Hematopoietic multipotent progenitor cell treated with erythropoietin and hydrocortisone succinate and interleukin-3 and kit ligand, for 6 days (in vitro differentiated cells): ENCODE measurements around the gene OBP2A.
"Not testable (repeated sequence)": the region's sequence is repeated elsewhere in the genome, so short reads cannot be mapped to it uniquely, and the experiment has no call there.

Experiments
- DNase-seq: peaks from one replicate; pipeline ENCODE4 v3.0.0-alpha.2; 2015

Gene OBP2A

DNA sequence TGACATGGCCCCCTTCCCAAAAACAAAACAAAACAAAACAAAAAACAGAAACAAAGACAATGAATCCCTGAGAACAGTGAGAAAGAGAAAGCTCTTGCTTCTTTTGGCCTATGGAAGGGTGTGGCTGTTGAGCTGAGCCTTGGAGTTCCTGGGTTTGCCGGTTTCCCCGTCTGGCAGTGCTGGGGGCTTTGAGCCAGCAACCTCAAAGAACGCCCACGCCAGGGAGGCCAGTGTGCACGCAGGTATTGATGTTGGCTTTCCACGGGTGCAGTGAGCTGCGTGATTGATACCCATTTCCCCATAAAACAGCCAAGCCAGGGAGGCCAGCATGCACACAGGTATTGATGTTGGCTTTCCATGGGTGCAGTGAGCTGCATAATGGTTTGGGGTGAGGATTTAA is 33.0 kb upstream of the OBP2A start:
- no peak for DNase-seq

DNA sequence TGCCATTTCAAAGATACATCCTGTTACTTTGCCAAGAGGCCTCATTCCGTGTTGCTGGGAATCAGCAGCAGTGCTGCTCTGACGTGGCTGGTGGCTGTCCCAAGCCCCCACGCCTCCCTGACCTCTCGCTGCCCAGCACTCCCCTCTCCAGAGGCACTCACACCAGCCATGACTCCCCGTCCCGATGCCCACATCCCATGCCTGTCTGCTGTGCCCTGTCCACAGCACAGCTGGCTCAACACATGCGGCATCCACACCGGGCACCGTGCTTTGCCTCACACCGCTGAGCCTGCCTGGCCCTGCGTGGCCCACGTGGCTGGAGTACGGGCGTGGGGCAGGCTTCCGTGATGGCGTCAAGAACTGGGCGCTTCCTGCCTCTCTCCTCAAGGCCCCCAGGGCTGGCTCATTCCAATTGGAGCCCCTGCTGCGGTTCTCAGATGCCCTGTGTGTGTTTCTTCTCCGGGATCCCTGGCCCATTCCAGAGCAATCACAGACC is 32.5 kb upstream of the OBP2A start:
- DNase-seq: no peak

GRCh38 chr9:135513906-135514305 is 32.0 kb upstream of the OBP2A start:
- DNase-seq: not testable (repeated sequence)

DNA sequence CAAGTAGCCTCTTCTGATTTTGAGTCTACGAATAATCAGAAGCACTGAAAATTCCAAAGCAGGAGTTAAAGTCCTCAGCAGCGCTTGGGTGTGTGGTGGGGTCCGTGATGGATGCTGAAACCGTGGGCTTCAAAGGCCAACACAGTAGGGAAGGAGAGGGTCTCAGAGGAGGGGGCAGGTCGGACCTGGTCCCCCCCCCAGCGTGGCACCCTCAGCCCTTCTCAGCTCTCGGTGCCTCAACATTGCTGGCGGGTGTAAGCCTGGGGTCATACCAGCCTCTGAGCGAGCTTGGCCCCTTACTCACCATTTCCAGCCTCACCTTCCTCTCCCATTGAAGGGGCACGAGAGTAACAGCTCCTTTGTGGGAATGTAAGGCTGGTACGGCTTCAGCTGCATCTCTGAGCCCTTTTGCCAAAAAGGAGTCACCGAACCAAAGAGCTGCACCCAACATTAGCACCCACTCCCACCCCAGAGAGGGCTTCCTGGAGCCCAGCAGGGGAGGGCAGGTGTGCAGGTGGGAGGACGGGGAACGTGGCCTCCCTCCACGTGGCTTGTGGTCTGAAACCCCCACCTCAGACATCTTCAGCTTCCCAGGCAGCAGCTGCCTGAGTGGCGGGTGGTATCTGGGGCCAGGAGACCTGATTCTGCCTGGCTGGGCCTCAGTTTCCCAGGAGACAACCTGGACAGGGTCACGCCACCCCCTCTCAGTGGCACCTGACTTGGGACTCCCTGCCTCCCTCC is 31.4 kb upstream of the OBP2A start:
- no peak for DNase-seq

DNA sequence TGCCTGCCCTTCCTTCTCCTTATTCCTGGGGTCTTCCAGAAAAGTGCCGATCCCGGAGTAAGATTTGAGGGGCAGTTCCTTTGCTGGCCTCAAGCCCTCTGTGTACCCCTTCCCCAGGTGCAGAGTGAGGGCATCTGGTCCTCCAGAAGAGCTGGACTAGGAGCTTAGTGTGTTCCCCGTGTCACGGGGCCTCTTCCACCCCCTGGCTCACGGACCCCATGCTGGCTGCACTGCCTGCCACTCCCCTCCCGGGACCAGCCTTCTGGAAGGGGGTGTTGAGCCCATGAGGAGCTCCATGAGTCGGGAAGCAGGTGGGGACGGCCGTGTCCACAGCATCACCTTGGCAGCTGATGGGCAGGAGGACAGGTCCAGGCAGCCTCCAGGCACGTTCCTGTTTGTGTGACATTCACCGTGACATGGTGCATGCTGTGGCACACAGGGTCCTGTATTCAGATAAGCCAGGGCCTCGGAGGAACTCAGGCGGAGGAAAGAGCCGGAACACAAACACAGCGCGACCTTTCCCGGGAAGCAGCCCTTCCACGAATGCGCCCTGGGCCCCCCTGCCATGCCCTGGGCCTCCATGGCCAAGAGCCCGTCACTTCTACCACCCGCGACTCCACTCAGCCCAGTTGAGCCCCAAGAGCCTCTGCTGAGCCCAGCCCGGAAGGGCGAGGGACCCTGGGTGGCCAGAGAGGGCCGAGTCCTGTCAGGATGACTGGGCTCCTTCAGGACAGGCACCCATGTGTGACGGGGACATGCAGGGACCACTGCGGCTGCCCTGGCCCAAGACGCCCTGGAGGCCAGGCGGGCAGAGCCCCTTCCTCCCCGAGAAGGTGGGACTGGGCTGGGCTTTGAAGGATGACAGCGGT is 30.6 kb upstream of the OBP2A start:
- DNase-seq: no peak

DNA sequence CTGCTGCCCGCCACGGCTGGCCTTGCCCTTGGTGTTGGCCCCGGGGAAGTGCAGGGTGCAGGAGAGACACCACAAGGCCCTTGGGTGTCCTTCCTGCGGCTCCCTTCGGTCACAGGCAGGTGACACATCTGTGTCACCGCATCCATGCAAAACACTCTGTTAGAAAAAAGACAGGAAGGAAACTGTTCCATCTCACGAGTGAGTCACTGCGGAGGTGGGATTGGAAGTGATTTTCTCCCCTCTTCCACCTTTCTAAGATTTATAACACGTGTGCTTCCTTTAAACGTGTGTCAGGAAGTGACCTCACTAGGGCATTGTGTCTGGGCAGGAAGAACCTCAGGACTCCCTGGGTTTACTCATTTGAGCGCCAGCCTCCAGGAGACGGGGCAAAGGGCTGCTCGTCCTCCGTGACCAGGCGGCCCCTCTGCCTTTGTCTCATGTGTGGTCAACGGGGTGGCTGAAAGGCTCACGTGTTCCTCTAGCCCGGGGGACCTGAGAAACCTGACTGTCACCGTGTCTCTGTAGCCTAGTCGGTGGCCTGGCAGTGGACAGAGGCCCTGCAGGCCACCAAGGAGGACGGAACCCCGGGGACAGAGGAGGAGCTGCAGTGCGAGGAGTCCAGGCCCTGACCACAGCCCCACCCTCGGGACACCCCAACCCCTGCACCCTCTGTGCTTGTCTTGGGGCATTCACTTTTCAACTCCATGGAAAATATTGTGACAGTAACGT is 29.6 kb upstream of the OBP2A start:
- DNase-seq: no peak

DNA sequence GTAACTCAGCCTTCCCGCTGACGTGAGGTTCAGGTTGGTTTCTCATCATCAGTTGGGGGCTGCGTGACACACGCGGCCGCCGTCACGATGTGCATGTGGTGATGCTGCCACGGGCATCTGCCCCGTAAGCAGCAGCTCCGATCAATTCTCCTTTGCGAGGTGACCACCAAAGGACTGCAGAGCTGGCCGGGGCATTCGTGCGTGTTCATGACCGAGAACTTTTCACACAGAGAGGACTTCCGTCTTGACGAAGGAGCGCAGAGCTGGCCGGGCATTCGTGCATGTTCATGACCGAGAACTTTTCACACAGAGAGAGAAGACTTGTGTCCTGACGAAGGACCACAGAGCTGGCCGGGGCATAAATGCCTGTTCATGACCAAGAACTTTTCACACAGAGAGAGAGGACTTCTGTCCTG is 28.5 kb upstream of the OBP2A start:
- no peak for DNase-seq

GRCh38 chr9:135519179-135519971 is 26.6 kb upstream of the OBP2A start:
- no peak for DNase-seq

DNA sequence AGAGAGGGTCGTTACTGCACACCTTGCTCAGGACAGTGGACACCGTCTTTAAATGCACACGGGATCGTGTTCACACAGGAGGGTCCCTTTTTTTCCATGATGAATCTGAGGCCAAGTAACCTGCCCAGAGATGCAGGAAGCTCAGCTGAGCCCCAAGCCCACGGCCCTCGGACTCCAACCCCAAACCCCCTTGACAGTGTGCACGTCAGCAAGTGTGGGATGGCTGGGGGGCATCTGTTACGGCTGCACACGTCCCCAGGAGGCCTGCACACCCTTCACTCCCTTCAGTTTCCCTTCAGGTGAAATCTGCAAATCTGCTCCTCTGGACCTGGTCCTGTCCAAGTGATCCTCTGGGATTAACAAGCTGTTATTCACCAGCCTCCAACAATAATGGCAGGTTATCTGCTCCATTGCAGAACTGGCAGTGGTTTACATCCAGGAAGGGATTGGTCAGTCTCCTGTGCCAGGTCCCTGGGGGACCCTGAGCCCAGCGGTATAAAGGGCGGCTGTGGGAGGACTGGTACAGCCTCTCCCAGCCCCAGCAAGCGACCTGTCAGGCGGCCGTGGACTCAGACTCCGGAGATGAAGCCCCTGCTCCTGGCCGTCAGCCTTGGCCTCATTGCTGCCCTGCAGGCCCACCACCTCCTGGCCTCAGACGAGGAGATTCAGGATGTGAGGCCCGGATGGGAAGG is 24.9 kb upstream of the OBP2A start, which contains the start of gene LCN1:
LCN1 (plus strand) TSS at position 525 of the 692 bp plus-strand sequence; CDS start at position 583, 58 bp downstream.
- no peak for DNase-seq

DNA sequence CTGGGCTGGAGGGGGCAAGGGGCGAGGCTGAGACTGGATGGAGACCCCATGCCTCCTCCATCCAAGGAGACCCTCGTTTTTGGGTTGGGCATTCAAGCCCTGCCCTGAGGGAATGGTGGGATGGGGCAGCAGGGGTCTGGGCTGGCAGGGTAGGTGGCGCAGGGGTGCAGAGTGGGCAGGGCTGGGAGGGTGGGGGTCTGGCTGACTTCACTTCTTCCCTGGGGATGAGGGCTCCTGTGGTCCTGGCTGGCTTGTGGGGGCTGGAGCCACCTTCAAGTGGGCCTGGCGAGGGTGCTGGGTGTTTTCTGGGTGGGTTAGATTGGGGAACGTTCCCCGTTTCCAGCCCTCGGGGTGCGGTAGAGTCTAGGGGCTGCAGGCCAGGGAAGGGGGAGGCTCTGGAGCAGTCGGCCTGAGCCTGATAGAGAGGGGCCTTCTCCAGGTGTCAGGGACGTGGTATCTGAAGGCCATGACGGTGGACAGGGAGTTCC is 24.3 kb upstream of the OBP2A start:
- DNase-seq: no peak

GRCh38 chr9:135522137-135522877 is 23.6 kb upstream of the OBP2A start:
- no peak for DNase-seq

- no peak for DNase-seq
These were observed 23.0 kb upstream of the OBP2A start for GRCh38 chr9:135522931-135523330.

DNA sequence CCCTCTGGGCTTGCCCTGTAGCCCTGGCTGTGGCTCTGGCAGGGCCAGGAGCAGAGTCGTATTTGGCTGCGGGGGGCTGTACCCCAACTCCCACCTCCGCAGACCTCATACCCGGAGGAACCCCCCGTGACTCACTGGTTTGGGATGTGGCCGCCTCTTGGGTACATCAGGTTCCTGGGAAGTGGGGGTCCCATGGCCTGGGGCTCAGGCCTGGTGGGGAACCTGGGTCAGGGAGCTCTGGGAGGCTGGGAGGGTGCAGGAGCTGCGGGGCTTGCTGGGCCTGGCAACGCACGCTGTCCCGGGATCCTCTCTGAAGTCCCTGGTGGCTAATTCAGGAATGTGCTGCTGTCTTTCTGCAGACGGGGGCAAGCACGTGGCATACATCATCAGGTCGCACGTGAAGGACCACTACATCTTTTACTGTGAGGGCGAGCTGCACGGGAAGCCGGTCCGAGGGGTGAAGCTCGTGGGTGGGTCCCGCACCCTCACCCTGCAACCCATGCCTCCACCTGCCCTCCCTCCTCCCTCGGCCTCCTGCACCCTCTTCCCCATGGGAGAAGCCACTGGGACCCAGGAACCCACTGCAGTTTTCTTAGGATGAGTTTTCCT is 22.3 kb upstream of the OBP2A start:
- DNase-seq: no peak

DNA sequence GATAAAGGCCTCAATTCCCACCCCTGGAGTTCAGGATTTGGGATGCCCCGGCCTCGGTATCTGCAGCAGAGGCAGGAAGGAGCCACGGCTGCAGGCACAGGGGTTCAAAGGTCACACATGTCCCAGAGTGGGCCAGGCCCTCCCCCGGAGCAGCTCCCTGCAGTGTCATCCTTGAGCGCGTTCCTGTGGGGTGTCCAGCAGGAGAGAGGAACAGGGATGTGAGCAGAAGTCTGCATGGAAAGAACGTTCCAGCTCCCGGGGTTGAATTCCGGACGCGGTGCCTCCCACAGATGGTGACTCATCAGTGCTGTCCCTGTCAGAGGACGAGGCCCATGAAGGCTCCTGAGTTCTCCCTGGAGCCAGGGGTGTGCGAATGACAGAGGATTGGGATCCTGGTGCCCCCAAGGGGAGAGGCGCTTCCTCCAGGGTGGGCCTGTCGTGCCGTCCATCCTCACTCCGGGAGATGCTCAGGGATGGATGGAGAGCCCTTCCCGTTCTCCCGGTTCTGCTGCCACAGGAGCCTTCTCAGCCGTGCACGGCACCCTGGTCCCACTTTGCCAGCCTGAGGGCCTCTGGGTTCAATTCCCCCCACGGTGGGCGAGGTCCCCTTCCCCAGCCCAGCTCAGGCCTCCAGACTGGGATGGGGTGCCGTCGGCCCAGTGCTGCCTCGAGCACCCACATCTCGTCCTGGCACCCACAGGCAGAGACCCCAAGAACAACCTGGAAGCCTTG is 21.6 kb upstream of the OBP2A start:
- DNase-seq: no peak

GRCh38 chr9:135525241-135526088 is 20.5 kb upstream of the OBP2A start:
- no peak for DNase-seq

DNA sequence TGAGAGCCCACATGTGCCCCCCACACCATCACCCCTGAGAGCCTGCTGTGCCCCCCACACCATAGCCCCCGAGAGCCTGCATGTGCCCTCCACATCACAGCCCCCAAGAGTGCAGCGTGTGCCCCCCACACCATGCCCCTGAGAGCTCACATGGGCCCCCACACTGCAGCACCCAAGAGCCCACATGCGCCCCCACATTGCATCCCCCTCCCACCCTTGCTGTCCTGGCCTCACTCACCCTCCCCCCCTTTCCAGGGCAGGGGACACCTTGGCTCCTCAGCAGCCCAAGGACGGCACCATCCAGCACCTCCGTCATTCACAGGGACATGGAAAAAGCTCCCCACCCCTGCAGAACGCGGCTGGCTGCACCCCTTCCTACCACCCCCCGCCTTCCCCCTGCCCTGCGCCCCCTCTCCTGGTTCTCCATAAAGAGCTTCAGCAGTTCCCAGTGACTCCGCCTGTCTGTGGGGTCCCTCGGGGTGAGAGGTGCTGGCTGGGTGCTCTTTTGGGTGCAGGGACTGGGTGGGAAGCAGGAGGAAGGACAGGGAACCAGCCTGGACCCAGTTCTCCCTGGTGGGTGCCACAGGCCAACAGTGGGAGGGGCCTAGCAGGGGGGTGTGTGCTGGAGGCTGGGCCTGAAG is 19.7 kb upstream of the OBP2A start:
- DNase-seq: no peak

GRCh38 chr9:135526730-135527571 is 19.0 kb upstream of the OBP2A start:
- no peak for DNase-seq
